GM10847 (cell line): ENCODE measurements around the gene PREP.

ENCODE experiments used
- POLR2A ChIP-seq: IDR thresholded peaks from 2 replicates; pipeline ENCODE4 v1.6.1; 2011; ENCODE audit not compliant: insufficient read length; ENCODE audit errors: extremely low read depth

Gene PREP

DNA sequence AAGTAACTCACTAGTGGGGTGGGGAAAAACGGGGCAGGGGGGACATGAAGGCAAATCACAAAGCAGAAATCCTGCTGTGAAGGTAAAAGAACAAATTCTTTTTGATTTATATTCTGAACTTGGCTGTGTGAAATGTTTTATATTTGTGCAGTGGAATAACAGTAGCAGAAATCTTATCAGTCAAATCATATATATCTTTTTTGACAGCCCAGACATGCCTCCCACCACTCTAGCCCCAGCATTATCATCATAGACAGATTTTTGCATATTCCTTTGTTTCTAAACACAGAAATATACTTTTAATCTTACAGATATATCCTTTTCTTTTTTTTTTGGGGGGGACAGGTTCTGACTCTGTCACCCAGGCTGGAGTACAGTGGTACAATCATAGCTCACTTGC, 97.4 kb downstream of the PREP start:
- no peak for TF ChIP-seq POLR2A

DNA sequence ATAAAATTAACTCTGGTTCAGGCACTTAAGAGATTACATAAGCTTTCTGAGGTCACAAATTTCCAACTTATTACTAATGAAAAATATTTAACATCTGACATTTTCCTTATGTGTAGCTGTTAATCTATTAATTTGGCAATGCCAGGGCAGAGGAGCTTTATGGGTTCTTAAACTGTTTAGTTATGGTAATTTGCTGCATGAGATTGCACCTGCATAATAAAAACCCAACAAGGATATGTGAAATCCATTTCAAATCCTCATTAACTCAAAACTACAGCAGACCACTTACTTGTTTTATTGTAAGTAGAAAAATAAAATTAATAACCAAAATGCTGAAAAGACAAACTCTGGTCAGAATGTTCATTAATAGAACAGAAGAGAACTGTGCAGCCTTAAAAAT, 98.1 kb downstream of the PREP start:
- no peak for TF ChIP-seq POLR2A

DNA sequence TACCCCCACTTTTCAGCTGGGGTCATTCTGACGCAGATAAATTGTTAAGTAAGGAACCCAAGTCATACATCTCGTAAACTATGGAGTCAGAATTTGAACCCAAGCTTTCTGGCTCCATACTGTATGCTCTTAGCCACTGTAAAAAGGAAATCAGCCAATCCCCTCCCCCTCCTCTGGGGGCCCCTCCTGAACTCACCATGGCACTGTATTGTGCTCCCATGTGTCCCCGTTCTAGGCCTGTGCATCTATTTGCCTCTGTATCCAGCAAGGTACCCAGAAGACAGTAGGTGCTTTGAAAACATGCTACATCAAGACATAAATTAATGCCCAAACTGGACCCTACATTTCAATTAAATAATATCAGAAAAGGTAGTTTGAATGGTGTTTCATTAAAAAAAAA, 98.5 kb downstream of the PREP start:
- TF ChIP-seq POLR2A = no peak

DNA sequence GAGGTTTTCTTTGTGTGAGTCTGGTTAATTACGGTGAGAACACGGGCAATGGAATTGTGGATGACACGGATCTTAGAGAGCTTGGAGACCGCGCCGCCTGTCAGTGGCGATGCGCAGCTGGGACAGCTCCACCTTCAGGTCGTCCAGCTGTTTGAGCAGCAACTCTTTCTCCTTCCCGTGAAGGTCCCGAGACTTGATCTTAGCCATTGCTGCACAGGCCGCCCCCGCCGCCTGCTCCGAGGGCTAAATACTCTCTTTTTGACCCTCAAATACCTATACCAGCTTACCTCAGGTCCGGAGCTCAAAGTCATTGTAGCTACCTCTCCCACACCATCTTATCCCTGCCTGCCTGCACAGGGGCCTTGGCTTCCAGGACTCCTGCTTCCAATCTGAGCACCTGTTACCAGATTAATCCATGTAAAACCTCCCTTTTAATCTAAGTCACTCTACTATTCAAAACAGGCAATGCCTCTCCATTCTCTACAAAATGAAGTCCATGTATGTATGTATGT, 100.2 kb downstream of the PREP start:
- no peak for TF ChIP-seq POLR2A

DNA sequence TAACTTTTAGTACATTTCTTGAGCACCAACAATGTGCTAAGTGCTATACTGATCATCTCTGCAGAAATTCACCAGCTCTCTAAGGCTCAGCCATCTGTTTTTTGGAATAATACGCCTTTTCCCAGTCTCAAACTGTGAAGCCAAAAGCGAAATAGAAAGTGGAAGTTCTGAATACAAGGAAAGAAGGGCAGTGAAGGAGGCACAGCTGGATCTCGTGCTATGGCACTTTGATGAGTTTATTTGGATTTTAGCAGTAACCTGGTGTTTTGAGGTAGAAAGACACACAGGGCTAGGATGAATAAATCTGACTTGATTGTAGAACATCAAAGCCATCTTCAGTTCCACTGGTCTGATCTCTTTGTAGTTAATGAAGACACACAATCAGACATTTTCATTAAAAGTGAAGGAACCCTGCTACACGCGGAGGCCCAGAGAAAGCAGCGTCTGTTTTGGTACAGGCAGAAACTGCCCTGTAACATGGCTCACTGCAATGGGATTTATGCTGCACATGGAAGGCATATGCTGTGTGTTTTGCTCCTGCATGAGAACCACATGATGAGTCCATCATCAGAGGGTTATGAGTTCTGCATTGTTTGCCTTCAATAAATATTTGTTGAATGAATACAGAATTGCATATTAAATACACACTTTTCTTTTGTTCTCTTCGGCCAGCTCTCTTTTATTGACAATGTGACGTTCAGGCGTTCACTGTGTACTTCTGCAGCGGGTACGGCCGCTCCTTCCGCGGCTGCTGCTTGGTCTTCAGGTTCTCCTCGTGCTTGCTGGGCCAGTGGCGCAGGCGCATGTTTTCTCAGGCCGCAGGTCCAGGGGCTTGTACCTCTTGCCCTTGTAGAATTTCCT, 100.9 kb downstream of the PREP start:
- TF ChIP-seq POLR2A = no peak

DNA sequence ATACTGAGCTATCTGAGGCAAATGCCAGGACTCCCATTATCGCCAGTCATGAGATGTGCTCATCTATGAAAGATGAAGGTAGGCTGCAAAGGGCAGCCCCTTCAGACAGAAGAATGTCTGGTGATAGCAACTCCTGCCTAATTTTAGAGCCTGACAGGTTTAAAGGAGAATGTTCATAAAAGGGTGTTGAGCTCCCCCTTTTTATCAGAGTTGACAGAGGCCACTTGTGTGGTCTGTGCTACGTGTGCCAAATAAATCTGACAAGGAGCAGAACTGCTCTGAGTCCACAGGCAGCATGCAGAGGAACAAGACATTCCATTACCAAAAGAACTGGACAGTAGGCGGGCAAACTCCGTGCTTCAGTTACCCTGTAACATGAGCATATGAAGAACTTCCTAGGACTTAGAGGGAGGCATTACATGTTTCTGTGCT, 101.8 kb downstream of the PREP start:
- no peak for TF ChIP-seq POLR2A

DNA sequence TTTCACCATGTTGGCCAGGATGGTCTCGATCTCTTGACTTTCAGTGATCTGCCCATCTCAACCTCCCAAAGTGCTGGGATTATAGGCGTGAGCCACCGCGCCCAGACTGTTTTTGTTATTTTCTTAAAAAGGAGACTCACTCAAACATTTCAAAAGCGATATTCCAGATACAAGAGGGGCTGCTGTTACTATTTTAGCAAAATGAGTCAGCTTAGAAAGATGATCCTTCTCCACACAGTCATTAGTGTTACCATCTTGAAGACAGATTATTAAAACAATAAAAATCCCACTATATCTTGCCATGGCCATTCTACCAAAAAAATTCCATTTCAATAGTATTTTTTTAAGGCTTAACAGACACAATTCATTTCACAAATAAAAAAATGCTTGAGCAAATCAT, 102.8 kb downstream of the PREP start:
- no peak for TF ChIP-seq POLR2A

DNA sequence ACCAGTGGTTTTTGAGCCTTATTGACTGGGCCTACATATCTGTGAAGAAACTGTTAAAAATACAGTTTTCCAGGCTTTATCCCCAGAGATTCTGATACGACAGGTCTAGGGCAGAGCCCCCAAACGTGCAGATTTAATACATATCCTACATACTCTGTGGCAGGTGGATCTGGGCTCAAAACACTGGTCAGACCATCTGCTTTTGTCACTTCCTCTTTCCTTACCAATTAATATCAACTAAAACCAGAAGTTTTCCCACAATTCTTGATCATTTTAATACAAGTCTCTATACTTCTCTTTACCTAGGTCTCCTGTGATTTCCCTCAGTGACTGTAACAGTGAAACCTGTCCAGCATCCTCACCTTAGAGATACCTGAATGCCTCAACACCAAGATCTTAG, 108.8 kb downstream of the PREP start:
- TF ChIP-seq POLR2A = no peak

DNA sequence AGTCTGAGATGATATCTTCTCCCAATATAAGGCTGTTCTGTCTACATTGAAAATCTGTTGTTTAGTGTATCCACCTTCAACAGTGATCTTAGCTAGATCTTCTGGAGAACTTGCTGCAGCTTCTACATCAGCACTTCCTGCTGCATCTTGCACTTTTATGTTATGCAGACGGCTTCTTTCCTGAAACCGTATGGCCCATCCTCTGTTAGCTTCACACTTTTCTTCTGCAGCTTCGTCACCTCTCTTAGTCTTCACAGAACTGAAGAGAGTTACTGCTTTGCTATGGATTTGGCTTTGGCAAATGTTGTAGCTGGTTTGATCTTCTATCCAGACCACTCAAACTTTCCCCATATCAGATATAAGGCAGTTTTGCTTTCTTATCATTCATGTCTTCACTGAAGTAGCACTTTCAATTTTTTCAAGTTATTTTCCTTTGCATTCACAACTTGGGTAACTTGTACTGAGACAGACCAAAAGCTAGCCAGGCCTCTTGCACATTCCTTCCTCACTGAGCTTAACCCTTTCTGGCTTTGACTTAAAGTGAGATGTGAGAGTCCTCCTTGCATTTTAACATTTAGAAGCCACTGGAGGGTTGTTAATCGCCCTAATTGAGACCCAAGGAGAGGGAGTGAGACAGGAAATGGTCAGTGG, 110.1 kb downstream of the PREP start:
- no peak for TF ChIP-seq POLR2A

DNA sequence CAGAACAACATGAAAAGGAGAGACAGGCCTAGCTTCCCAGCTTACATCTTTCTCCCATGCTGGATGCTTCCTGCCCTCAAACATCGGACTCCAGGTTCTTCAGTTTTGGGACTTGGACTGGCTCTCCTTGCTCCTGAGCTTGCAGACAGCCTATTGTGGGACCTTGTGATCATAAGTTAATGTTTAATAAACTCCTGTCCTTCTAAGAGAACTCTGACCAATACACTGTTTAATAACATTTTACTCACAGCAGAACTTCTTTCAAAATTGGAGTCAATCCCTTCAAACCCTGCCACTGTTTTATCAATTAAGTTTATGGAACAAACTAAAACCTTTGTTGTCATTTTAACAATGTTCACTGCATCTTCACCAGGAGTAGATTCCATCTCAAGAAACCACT, 111.4 kb downstream of the PREP start:
- no peak for TF ChIP-seq POLR2A

DNA sequence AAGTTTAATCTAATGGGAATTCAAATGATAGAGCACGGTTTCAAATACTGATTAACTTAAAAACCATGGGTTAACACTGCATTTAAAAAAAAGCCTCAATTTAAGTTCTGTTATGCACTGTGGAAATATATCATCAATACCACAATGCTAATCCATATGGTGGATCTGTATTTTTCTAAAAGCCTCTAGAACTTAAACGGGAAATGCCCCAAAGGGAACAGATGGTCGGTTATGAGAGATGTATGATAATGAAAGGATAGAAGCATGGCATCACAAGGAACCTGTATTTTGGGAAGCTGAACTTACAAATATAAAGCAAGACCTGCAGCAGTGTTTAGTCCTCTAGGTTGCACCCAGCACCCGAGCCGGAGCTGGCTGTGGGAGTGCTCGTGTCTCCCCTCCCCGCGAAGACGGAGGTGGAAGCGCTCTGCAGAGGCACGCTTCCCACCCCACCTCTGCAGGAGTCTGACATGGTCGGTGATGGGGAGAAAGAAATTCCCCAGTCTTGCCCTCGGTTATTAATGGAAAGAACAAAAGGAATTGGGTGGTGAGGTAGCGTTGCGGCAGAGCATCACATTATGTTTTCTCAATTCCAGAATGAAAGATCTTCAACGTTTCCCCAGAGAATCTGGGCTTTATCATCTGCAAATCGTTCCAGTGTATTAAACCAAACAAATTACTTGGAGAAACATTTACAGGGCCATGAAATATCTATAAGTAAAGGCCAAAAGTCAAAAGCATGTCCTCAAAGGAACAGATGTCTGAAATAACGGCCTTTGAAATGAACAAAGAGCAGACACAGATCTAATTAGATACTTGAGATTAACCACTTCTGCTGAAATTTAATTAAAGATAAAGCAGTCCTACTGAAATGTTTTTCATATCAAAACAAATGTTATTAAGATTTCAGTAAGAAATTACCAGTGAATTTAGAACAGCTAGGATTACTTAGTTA, 120.0 kb downstream of the PREP start:
- no peak for TF ChIP-seq POLR2A

DNA sequence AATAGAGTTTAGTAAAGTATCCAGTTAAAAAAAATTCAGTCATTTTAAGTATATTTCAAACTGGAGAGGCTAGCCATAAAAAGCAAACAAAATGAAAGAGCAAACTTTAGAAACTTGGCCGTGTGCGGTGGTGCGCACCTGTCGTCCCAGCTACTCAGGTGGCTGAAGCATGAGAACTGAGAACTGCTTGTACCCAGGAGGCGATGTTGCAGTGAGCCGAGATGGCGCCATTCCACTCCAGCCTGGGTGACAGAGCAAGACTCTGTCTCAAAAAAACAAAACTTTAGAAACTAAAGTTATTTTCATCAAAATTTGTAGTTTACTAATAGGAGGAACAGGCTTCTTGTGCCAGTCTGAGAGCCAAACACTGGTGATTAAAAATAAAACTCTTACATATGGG, 122.8 kb downstream of the PREP start:
- TF ChIP-seq POLR2A = no peak

DNA sequence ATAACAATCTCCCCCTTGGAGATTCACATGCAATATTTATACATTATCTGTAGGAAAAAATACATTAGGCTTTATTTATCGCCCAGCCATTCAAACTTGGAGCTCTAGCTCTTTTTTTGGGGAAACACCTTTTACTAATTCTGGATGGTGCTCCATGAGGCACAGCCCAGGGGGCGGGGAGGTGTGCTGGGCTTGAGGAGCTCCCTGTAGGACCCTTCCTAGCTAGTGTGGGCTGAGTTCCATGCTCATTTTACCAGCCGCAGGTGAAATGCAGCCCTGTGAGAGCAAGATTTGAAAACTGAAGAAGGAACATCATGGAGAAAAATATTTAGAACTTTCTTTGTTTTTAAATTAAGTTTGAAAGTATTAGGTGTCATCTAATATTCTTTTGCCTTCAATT, 123.4 kb downstream of the PREP start:
- TF ChIP-seq POLR2A = no peak

DNA sequence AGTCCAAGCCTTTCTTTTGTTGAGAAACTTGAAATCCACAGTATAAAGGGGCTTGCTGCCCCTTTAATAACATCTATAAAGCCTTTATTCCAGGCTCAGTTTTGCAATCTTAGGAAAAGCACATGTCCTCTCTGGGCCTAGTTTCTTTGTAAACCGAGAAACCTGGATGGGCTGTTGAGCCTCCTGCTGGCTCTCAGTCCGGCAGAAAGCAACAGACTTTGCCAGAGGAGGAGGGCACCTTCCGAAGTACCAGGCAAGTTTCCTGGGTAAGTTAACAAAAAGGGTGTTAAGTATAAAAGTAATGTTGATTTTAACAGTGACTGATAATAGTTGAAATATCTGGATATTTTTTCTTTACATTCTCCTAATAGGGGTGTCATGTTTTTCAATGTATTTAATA, 124.1 kb downstream of the PREP start:
- no peak for TF ChIP-seq POLR2A

DNA sequence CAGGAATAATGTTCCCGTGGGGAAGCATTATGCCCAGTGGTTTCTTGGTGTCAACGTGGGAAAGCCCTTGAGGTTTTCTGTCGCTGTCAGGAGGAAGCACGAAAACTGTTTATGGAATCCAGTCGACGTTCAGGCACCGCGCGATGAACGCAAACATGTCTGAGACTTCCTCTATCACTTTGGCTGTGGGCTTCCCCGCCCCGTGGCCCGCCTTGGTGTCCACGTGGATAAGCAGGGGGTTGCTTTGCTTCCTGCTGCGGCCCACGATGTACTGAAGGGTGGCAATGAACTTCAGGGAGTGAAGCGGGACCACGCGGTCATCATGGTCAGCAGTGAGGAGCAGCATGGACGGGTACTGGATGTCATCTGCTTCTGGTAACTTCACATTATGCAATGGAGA, 124.8 kb downstream of the PREP start:
- no peak for TF ChIP-seq POLR2A
